HL-60 (cell line): ENCODE measurements around the gene MRPS7.

Experiments used
- DNase-seq, 2 experiments: peaks; one replicate each; pipeline ENCODE4 v3.0.0-alpha.2; 2010 to 2020; ENCODE audit warnings: low read depth in 1 of 2, low spot score in 1 of 2
- H3K27ac ChIP-seq: fragments of 250-450 bp; sonication (Bioruptor Pico); replicated peaks from 2 replicates; pipeline ENCODE4 v1.5.1; 2020; ENCODE audit warnings: mild to moderate bottlenecking, moderate library complexity
- H3K27me3 ChIP-seq: fragments of 250-450 bp; sonication (Bioruptor Pico); 2 replicates; pipeline ENCODE4 v1.5.1; 2021; ENCODE audit warnings: mild to moderate bottlenecking, moderate library complexity; ENCODE audit not compliant: insufficient read depth, poor library complexity, severe bottlenecking
- H3K4me3 ChIP-seq: replicated peaks from 2 replicates; pipeline ENCODE4 v1.5.1; 2011; ENCODE audit warnings: mild to moderate bottlenecking, control low read depth, low read length; ENCODE audit not compliant: insufficient read depth
- GABPA ChIP-seq: IDR thresholded peaks from 2 replicates; pipeline ENCODE4 v1.6.1; 2012; ENCODE audit warnings: low read depth
- POLR2AphosphoS5 ChIP-seq: IDR thresholded peaks from 2 replicates; pipeline ENCODE4 v1.6.1; 2012; ENCODE audit warnings: low read depth

MRPS7 gene

DNA sequence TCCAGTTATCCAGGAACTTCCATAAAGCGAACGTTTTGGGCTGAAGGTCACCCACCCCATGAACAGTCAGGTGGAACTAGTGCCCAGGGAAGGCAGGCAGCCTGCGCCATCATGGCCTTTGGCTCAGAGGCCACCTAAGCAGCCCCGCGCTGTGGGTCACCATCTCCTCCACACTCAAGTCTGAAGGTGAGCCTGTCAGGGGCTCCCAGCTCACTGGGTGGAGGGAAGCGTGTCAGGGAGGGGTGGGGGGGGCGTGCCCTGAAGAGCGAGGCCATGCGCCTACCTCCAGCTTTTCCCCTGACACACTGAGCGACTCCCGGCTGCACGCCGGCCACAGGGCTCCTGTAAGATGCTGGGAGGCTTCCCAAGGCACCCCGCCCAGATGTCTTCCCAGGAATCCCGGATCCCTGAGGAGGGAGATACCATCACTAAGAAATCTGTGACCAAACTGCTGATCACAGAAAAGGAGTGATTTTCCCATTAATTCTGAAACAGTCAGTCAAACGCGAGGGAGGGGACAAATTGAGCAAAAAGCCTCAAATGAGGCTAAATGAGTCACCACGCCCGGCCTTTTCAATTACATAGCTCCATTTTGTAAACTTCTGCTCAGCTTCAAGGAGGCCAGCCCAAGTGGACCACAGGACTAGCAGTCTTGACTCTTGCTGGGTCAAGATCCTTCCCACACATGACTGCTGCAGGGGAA, 54.0 kb downstream of the MRPS7 start:
- Histone ChIP-seq H3K4me3 (no peak overlapping the region), H3K27ac (peak overlapping the region; percentile 8), H3K27me3 (no peaks in the 10 kb centered on the region)
- DNase-seq: peak in 1 of 2 experiments; percentile 46
- TF ChIP-seq GABPA: no peak
- TF ChIP-seq POLR2AphosphoS5: peak; percentile 15; the same call in 1 of the 2 replicates
